ENCODE data around the gene ARHGEF38. TPM values are rescaled to one million over a fixed set of nuclear protein-coding genes. Genes with fewer than 3 reads are reported as not detected.
A peak's percentile ranks its signal among the peaks of the same experiment; 100 is the strongest.

The ARHGEF38 gene
- 0.23 TPM for total RNA-seq

- no peak for DNase-seq (ENCODE audit: low spot score)
Measured at GRCh38 chr4:105551965-105552746, at the start of gene ARHGEF38. TSS of gene ARHGEF38 (plus strand) at chr4:105552620. CDS start at chr4:105552766, 146 bp downstream.

GRCh38 chr4:105503484-105503883, 48.9 kb upstream of the ARHGEF38 start:
- no peak for ATAC-seq

More at GRCh38 chr4:105551965-105552746, at the start of gene ARHGEF38:
- ATAC-seq = peak; percentile 51

GRCh38 chr4:105504744-105505143, 47.7 kb upstream of the ARHGEF38 start:
- DNase-seq (ENCODE audit: low spot score) (no peak), ATAC-seq (no peak)

More at GRCh38 chr4:105503484-105503883, 48.9 kb upstream of the ARHGEF38 start:
- no peak for DNase-seq (ENCODE audit: low spot score)

GRCh38 chr4:105509291-105509690, 43.1 kb upstream of the ARHGEF38 start:
- no peak for DNase-seq (ENCODE audit: low spot score)
- no peak for ATAC-seq

- DNase-seq (ENCODE audit: low spot score) (no peak), ATAC-seq (no peak)
Measured at GRCh38 chr4:105509714-105510113, 42.7 kb upstream of the ARHGEF38 start.

GRCh38 chr4:105510245-105510644, 42.2 kb upstream of the ARHGEF38 start:
- DNase-seq (ENCODE audit: low spot score) = no peak
- ATAC-seq = no peak

GRCh38 chr4:105520819-105521790, 31.3 kb upstream of the ARHGEF38 start:
- no peak for DNase-seq (ENCODE audit: low spot score)
- peak; percentile 94 for ATAC-seq

- ATAC-seq (no peak), DNase-seq (ENCODE audit: low spot score) (no peak)
Measured at GRCh38 chr4:105526656-105527055, 25.8 kb upstream of the ARHGEF38 start.

GRCh38 chr4:105527081-105527480, 25.3 kb upstream of the ARHGEF38 start:
- DNase-seq (ENCODE audit: low spot score) = no peak
- no peak for ATAC-seq

- ATAC-seq (no peak), DNase-seq (ENCODE audit: low spot score) (no peak)
Measured at GRCh38 chr4:105536601-105537000, 15.8 kb upstream of the ARHGEF38 start.

- no peak for ATAC-seq
- DNase-seq (ENCODE audit: low spot score) = no peak
Measured at GRCh38 chr4:105541420-105541819, 11.0 kb upstream of the ARHGEF38 start.

- DNase-seq (ENCODE audit: low spot score) (no peak), ATAC-seq (no peak)
Measured at GRCh38 chr4:105542039-105542438, 10.4 kb upstream of the ARHGEF38 start.

- ATAC-seq (no peak), DNase-seq (ENCODE audit: low spot score) (no peak)
Measured at GRCh38 chr4:105543346-105543745, 9.1 kb upstream of the ARHGEF38 start.

GRCh38 chr4:105543881-105544280, 8.5 kb upstream of the ARHGEF38 start:
- ATAC-seq (no peak), DNase-seq (ENCODE audit: low spot score) (no peak)

- ATAC-seq = no peak
- DNase-seq (ENCODE audit: low spot score) = no peak
Measured at GRCh38 chr4:105544520-105545286, 7.7 kb upstream of the ARHGEF38 start.

GRCh38 chr4:105546086-105546485, 6.3 kb upstream of the ARHGEF38 start:
- no peak for ATAC-seq

GRCh38 chr4:105547769-105548168, 4.7 kb upstream of the ARHGEF38 start:
- DNase-seq (ENCODE audit: low spot score) (no peak), ATAC-seq (no peak)

More at GRCh38 chr4:105546086-105546485, 6.3 kb upstream of the ARHGEF38 start:
- DNase-seq (ENCODE audit: low spot score) = no peak

- no peak for ATAC-seq
- no peak for DNase-seq (ENCODE audit: low spot score)
Measured at GRCh38 chr4:105548483-105548882, 3.9 kb upstream of the ARHGEF38 start.

- DNase-seq (ENCODE audit: low spot score) (no peak), ATAC-seq (no peak)
Measured at GRCh38 chr4:105550641-105551040, 1.8 kb upstream of the ARHGEF38 start.

GRCh38 chr4:105555409-105555808, 3.0 kb downstream of the ARHGEF38 start:
- no peak for DNase-seq (ENCODE audit: low spot score)
- no peak for ATAC-seq

- DNase-seq (ENCODE audit: low spot score) = no peak
- ATAC-seq = no peak
Measured at GRCh38 chr4:105556206-105556605, 3.8 kb downstream of the ARHGEF38 start.

Data from left lobe of liver (tissue), 2 donors.